BE2C (cell line): ENCODE data around the gene NR2C2AP.

Experiments
- DNase-seq: peaks from one replicate; pipeline ENCODE4 v3.0.0-alpha.2; 2020
- H3K27me3 ChIP-seq: fragments of 250-450 bp; sonication (Bioruptor Pico); 2 replicates; pipeline ENCODE4 v1.5.1; 2020; ENCODE audit warnings: mild to moderate bottlenecking
- H3K36me3 ChIP-seq: fragments of 250-450 bp; sonication (Bioruptor Pico); 2 replicates; pipeline ENCODE4 v1.5.1; 2020; ENCODE audit warnings: mild to moderate bottlenecking
- H3K4me1 ChIP-seq: fragments of 250-450 bp; sonication (Bioruptor Pico); 2 replicates; pipeline ENCODE4 v1.5.1; 2020
- H3K4me3 ChIP-seq: 2 replicates; pipeline ENCODE4 v1.5.1; 2011; ENCODE audit warnings: low read depth, low read length
- H3K9me3 ChIP-seq: fragments of 250-450 bp; sonication (Bioruptor Pico); 2 replicates; pipeline ENCODE4 v1.5.1; 2020
- TF ChIP-seq, protein P1 (sequence below): IDR thresholded peaks from 2 replicates; pipeline ENCODE4 v1.5.1; 2012; ENCODE audit warnings: mild to moderate bottlenecking, low read depth, low read length

The NR2C2AP gene

DNA sequence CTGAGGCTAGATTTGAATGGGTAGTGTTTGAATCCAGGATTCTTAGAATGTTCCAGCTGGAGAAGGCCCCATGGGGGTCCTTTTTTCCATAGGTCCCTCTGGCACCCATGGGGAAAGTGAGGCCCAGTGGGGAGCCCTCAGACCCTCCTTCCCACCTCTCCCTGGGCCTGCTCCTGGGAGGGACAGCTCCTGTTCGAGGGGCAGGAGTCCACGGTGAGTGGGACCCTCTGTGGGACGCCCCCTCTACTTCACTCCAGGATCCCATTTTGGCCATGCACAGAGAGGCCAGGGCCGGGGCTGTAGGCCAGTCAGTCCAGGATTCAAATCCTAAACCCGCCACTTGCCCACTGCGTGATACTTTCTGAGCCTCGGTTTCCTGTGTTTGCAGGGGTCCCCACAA is 40.7 kb downstream of the NR2C2AP start:
- TF ChIP-seq, protein P1, sequence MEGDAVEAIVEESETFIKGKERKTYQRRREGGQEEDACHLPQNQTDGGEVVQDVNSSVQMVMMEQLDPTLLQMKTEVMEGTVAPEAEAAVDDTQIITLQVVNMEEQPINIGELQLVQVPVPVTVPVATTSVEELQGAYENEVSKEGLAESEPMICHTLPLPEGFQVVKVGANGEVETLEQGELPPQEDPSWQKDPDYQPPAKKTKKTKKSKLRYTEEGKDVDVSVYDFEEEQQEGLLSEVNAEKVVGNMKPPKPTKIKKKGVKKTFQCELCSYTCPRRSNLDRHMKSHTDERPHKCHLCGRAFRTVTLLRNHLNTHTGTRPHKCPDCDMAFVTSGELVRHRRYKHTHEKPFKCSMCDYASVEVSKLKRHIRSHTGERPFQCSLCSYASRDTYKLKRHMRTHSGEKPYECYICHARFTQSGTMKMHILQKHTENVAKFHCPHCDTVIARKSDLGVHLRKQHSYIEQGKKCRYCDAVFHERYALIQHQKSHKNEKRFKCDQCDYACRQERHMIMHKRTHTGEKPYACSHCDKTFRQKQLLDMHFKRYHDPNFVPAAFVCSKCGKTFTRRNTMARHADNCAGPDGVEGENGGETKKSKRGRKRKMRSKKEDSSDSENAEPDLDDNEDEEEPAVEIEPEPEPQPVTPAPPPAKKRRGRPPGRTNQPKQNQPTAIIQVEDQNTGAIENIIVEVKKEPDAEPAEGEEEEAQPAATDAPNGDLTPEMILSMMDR: no peak
- Histone ChIP-seq H3K4me3 (no peak overlapping the region), H3K27me3 (no peaks in the 10 kb centered on the region), H3K36me3 (no peaks in the 10 kb centered on the region), H3K9me3 (no peaks in the 10 kb centered on the region), H3K4me1 (no peaks in the 10 kb centered on the region)
- no peak for DNase-seq

DNA sequence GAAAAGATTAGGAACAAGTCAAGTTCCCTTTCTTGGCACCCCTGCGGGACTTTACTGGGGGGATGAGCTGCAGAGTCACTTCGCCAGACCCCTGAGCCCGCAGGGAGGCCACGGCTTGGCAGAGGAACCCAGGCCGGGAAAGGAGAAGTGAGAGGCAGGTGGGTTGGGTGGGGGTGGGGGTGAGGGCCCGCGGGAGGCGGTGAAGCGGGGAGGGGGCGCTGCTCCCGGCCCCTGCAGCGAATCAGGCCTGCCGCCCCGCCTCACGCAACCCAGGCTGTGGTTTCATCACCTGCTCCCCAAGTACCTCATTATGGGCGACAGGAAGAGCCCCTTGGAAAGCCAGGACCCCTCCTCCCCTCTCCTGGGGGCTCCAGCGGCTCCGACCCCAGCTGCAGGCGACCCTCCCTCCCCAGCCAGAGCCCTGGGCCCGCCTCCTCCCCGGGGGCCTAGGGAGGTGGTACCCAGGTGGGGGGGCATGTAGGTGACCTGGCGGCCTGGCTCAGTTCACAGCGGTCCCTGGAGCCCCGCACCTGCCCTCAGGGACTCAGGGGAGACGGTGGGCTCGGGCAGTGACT is 42.7 kb downstream of the NR2C2AP start:
- no peak for DNase-seq
- TF ChIP-seq, protein P1: no peak
- no peaks in the 10 kb centered on the region for H3K4me1 ChIP-seq

DNA sequence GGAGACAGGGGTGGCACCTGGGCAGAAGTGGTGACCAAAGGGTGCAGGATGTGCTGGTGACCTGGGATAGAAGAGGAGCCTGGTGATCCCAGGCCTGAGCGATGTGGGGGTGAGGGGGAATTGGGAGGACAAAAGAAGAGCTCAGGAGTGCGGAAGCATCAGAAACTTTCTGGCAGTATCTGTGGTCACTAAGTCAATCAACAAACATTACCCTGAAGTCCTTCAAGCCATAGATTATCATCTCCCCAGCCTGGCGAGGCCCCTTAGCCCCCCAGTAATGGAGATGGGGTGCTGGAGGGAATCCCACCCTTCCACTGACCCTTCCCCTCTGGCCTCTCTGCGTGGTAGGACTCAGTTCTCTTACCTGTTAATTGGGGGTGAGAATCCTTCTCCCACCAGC is 43.7 kb downstream of the NR2C2AP start:
- Histone ChIP-seq H3K4me3 (no peak overlapping the region), H3K36me3 (no peaks in the 10 kb centered on the region), H3K27me3 (no peaks in the 10 kb centered on the region), H3K4me1 (no peaks in the 10 kb centered on the region), H3K9me3 (no peaks in the 10 kb centered on the region)
- DNase-seq: no peak
- TF ChIP-seq, protein P1: no peak

More for the DNA sequence above, 42.7 kb downstream of the NR2C2AP start:
- Histone ChIP-seq H3K27me3 (no peaks in the 10 kb centered on the region), H3K9me3 (no peaks in the 10 kb centered on the region), H3K4me3 (no peak overlapping the region), H3K36me3 (no peaks in the 10 kb centered on the region)

GRCh38 chr19:19157808-19158207 is 45.4 kb downstream of the NR2C2AP start:
- TF ChIP-seq, protein P1: no peak
- Histone ChIP-seq H3K27me3 (no peaks in the 10 kb centered on the region), H3K9me3 (no peaks in the 10 kb centered on the region), H3K4me3 (no peak overlapping the region), H3K36me3 (no peaks in the 10 kb centered on the region), H3K4me1 (no peaks in the 10 kb centered on the region)
- DNase-seq: no peak

DNA sequence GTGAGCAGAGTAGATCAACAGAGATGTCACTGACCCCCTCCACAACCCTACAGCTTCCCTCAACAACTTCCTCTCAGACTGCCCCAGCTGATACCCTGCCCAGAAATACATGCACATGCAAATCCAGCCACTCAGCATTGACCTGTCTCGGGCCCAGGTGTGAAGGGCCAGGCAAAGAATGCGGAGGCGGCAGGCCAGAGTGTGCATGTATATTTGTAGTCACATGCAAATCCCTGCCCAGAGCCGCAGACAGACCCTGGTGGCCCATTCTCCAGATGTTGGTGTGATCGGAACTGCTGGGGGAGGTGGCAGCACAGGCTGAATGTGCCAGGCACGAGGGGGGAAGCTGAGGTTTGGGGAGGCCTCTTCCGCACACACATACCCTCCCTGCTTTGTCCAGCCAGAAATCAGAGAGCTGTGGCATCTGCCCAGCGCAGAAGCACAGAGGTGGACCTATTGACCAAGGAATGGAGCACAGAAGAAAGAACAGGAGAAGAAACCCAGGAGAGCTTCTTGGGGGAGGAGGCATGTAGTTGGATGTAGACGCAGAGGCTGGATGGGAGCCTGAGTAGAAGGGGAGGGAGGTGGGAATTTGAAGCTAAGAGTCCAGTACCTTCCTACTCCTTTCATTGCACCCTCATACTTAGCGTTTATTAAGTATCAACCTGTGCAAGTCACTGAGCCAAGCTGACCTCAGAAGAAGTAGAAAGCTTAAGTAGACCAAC is 47.6 kb downstream of the NR2C2AP start:
- Histone ChIP-seq H3K9me3 (no peaks in the 10 kb centered on the region), H3K4me1 (no peaks in the 10 kb centered on the region), H3K27me3 (no peaks in the 10 kb centered on the region), H3K36me3 (no peaks in the 10 kb centered on the region), H3K4me3 (no peak overlapping the region)
- TF ChIP-seq, protein P1: no peak
- DNase-seq: no peak

GRCh38 chr19:19154768-19155494 is 48.3 kb downstream of the NR2C2AP start:
- Histone ChIP-seq H3K9me3 (no peaks in the 10 kb centered on the region), H3K4me3 (no peak overlapping the region), H3K4me1 (no peaks in the 10 kb centered on the region), H3K36me3 (no peaks in the 10 kb centered on the region), H3K27me3 (no peaks in the 10 kb centered on the region)
- no peak for DNase-seq
- TF ChIP-seq, protein P1: no peak
